SU-DHL-6 (cell line): Measurements from ENCODE around the gene GEMIN4.

Experiments
- H2AFZ ChIP-seq: fragments of 200-600 bp; sonication (generic); 2 replicates; pipeline ENCODE4 v1.6.1; 2014; ENCODE audit warnings: low read depth, mild to moderate bottlenecking, moderate library complexity, mixed read lengths, antibody characterized with exemption, low read length; ENCODE audit not compliant: severe bottlenecking
- H3F3A ChIP-seq: fragments of 200-600 bp; shearing (Covaris generic); 2 replicates; pipeline ENCODE4 v1.6.0; 2016; ENCODE audit warnings: antibody characterized with exemption, mild to moderate bottlenecking; ENCODE audit not compliant: insufficient read depth
- H3K27ac ChIP-seq: fragments of 200-600 bp; sonication (generic); 2 replicates; pipeline ENCODE4 v1.5.1; 2016; ENCODE audit warnings: low read depth, mild to moderate bottlenecking, low read length, moderate library complexity, mixed read lengths
- H3K27me3 ChIP-seq: fragments of 200-600 bp; sonication (generic), shearing (Covaris generic); 2 replicates; pipeline ENCODE4 v1.6.0; 2014; ENCODE audit warnings: mild to moderate bottlenecking, low read length
- H3K36me3 ChIP-seq: fragments of 200-600 bp; sonication (generic); 2 replicates; pipeline ENCODE4 v1.6.1; 2014; ENCODE audit warnings: mild to moderate bottlenecking, low read length, mixed read lengths
- H3K4me2 ChIP-seq: fragments of 300-600, 200-600 bp; shearing (Covaris generic), sonication (generic); 2 replicates; pipeline ENCODE4 v1.6.0; 2014; ENCODE audit warnings: low read length, low read depth, mild to moderate bottlenecking; ENCODE audit not compliant: poor library complexity, severe bottlenecking
- H3K4me3 ChIP-seq: fragments of 200-600 bp; sonication (generic); 2 replicates; pipeline ENCODE4 v1.5.1; 2014; ENCODE audit warnings: antibody characterized with exemption, low read length, mild to moderate bottlenecking, mixed read lengths; ENCODE audit not compliant: insufficient read depth, poor library complexity, severe bottlenecking
- H3K79me2 ChIP-seq: fragments of 200-600 bp; sonication (generic); 2 replicates; pipeline ENCODE4 v1.6.1; 2014; ENCODE audit warnings: mild to moderate bottlenecking, low read length, moderate library complexity; ENCODE audit not compliant: insufficient read depth
- H3K9ac ChIP-seq: fragments of 200-600 bp; sonication (generic); 2 replicates; pipeline ENCODE4 v1.7.0; 2014; ENCODE audit warnings: mild to moderate bottlenecking, low read length
- H3K9me2 ChIP-seq: fragments of 200-600 bp; sonication (generic); replicated peaks from 2 replicates; pipeline ENCODE4 v1.6.1; 2014; ENCODE audit warnings: low read length; ENCODE audit not compliant: insufficient read depth
- H3K9me3 ChIP-seq: fragments of 200-600 bp; sonication (generic); 2 replicates; pipeline ENCODE4 v1.6.1; 2014; ENCODE audit warnings: low read length, mixed read lengths; ENCODE audit not compliant: insufficient read depth
- H4K20me1 ChIP-seq: fragments of 200-600 bp; sonication (generic); 2 replicates; pipeline ENCODE4 v1.6.1; 2014; ENCODE audit warnings: low read depth, mild to moderate bottlenecking, antibody characterized with exemption, low read length, moderate library complexity, mixed read lengths
- CTCF ChIP-seq: fragments of 200-600 bp; sonication (generic); IDR thresholded peaks from one replicate; pipeline ENCODE4 v1.5.1; 2017; ENCODE audit warnings: antibody characterized with exemption, mild to moderate bottlenecking, low read length, moderate library complexity; ENCODE audit not compliant: insufficient read depth, poor library complexity, severe bottlenecking
- EZH2phosphoT487 ChIP-seq: fragments of 200-600 bp; sonication (generic), shearing (Covaris generic); conservative IDR thresholded peaks from 2 replicates; pipeline ENCODE4 v1.6.1; 2018; ENCODE audit warnings: mild to moderate bottlenecking, antibody characterized with exemption, low read length, moderate library complexity, mixed read lengths

Gene GEMIN4

GRCh38 chr17:742147-742793 lies 9.8 kb downstream of the GEMIN4 start:
- Histone ChIP-seq H3K4me3 (no peak overlapping the region), H2AFZ (no peak overlapping the region), H3K9ac (no peak overlapping the region), H3K9me2 (no peaks in the 10 kb centered on the region), H4K20me1 (peaks cover 12% of the 10 kb centered on the region), H3K27me3 (no peaks in the 10 kb centered on the region), H3K4me2 (no peak overlapping the region), H3F3A (peaks cover 39% of the 10 kb centered on the region), H3K27ac (no peak overlapping the region), H3K36me3 (peaks cover 10% of the 10 kb centered on the region), H3K9me3 (no peaks in the 10 kb centered on the region), H3K79me2 (peaks cover 42% of the 10 kb centered on the region)
- TF ChIP-seq CTCF (no peak), EZH2phosphoT487 (no peak)

DNA sequence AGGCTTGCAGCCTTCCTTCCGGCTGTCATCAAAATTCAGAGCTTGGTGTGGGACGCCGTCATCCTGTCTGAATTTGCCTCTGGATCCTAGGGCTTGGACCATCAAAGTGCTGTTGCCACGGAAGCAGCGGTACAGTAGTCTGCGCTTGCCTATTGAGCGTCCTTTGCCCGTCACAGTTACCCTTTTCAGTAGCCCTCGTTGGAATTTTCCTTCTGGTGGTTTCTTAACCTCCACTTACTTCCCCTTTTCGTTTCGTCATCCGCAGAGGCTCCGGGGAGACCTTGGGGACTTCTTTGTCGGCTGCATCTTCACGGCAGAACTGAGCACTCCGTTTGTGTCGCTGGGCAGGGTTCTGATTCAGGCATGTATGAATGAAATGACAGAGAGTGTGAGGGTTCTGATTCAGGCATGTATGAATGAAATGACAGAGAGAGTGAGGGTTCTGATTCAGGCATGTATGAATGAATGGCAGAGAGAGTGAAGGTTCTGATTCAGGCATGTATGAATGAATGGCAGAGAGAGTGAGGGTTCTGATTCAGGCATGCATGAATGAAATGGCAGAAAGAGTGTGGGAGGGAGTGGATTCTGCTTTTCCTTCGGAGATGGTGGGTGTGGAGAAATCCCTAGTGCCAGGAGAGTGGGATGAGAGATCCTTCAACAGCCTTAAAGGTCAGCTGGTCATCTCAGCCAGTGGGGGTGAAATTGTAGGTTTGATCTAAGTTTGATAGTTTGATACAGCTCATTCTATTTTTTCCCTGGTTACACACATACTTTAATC lies 11.6 kb downstream of the GEMIN4 start:
- peak overlapping the region; percentile 57 for H3K27ac ChIP-seq
- peak overlapping the region; percentile 35 for H3K4me2 ChIP-seq

DNA sequence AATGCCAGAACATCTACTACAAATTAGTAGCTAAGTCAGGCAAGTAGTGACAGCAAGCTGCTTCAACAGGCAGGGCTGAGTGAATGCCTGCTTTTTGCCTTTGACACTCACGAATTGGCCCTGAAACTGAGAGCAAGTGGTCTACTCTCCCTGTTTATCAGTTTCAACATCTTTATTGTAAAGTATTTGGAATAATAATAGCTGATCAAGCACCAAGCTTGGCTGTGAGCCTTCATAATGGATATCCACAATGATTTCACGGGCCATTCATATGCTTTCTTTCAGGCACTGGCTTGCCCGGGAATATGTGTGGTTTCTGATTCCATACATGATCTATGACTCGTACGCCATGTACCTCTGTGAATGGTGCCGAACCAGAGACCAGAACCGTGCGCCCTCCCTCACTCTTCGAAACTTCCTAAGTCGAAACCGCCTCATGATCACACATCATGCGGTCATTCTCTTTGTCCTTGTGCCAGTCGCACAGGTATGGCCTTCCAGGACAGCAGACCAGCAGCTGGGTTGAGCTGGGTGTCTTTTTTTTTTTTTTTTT lies 14.4 kb downstream of the GEMIN4 start:
- Histone ChIP-seq H3K9me3 (no peaks in the 10 kb centered on the region), H3K9ac (no peak overlapping the region), H3K27ac (no peak overlapping the region), H3K36me3 (no peaks in the 10 kb centered on the region), H2AFZ (no peak overlapping the region), H3K79me2 (peaks cover 33% of the 10 kb centered on the region), H3K9me2 (no peaks in the 10 kb centered on the region), H3F3A (peaks cover 29% of the 10 kb centered on the region), H4K20me1 (no peaks in the 10 kb centered on the region), H3K4me2 (no peak overlapping the region), H3K4me3 (no peak overlapping the region), H3K27me3 (no peaks in the 10 kb centered on the region)
- TF ChIP-seq EZH2phosphoT487 (no peak), CTCF (no peak)

More for the DNA sequence above, 11.6 kb downstream of the GEMIN4 start:
- Histone ChIP-seq H3K9me2 (no peaks in the 10 kb centered on the region), H4K20me1 (peaks cover 12% of the 10 kb centered on the region), H3K9ac (no peak overlapping the region; the same call in 1 of the 2 replicates), H3F3A (peaks cover 40% of the 10 kb centered on the region), H3K4me3 (no peak overlapping the region), H3K9me3 (no peaks in the 10 kb centered on the region), H3K36me3 (peaks cover 10% of the 10 kb centered on the region), H2AFZ (no peak overlapping the region), H3K79me2 (peaks cover 30% of the 10 kb centered on the region), H3K27me3 (no peaks in the 10 kb centered on the region)
- no peak for TF ChIP-seq CTCF
- no peak for TF ChIP-seq EZH2phosphoT487
